ENCODE data around the gene TRABD2B. TPM values are rescaled to one million over a fixed set of nuclear protein-coding genes. Genes with fewer than 3 reads are reported as not detected.

TRABD2B gene
- total and polyA plus RNA-seq, 11 donors = 0.31 to 1.1 (median 0.80) TPM

DNA sequence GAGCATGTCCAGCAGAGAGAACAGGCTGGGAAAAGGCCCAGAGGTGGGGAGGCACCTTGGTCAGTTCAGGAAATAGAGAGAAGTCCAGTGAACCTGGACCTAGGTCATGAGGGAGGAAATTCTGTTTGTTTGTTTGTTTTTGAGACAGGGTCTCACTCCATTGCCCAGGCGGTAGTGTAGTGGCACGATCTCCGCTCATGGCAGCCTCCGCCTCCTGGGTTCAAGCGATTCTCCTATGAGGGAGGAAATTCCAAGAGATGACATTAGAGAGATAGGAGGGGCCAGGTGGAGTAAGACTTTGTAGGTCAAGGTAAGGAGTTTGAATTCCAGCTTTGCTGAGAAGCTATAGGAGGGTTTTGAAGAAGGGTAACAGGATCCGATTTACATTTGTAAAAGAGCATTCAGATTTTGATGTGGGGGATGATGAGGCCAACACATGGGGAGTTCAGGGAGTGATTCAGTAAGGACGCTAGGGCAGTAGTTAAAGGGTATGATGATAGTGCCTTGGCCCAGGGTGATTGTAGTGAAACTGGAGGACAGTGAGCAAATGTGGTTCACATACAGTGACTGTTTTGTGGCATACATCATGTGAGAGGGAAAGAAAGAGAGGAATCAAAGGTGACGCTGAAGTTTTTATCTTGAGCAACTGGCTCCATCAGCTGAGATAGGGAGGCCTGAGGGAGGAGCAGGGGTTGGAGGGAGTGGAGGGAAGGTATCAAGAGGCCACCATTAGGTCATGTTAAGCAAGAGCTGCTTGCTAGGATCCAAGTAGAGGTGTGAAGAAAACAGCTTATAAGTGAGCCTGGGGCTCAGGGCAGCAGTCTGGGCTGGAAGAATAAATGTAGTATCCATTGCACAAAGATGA is 8.3 kb upstream of the TRABD2B start:
- intact Hi-C loops (cut with DNase I) = loop anchor here in 1 of 10 donors (5.0 kb wide), 1 partner anchor 673 kb away; the partner anchor contains the start of gene CMPK1
- ATAC-seq = no peak
- no peaks in the 10 kb centered on the region for H3K36me3 ChIP-seq

DNA sequence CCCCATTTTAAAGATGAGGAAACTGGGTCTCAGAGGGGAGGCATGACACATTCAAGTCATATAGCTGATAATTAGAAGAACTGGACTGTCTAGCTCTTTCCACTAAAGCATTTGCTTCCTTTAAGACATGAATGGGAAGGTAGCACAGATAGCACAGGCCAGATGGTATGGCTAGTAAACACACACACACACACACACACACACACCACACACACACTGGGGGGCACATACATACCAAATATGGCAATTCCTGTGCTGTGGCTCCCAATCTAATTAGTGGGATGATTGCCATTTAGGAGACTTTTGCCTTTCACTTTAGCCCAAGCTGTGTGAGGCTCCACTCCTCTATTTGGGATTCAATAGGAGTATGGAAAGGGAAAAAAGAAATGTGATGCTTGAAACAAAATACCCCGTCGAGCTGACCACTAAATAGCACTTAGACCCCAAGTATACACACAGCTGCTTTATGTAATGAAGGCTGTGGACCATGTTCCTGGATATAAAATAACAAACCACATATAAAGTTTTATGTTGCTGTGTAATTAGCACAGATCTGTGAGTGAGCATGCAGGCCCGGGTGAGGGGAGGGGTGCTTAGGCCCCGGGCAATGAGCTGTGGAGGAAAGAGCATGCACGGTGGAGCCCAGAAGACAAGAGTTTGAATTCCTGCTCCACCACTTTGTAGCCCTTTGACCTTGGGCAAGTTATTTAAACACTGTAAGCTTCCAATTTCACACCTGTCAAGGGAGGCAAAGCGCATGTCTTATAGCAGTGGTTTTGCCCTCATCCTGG is 6.8 kb upstream of the TRABD2B start:
- Histone ChIP-seq H3K9me3 (no peaks in the 10 kb centered on the region), H3K27me3 (peaks cover 0 to 20% (median under 1%) of the 10 kb centered on the region in 9 donors), H3K36me3 (no peaks in the 10 kb centered on the region), H3K4me3 (no peak overlapping the region), H3K27ac (no peak overlapping the region), H3K4me1 (peaks cover 0 to 4% (median 0%) of the 10 kb centered on the region in 12 donors)
- DNase-seq = no peak
- TF ChIP-seq, protein P1, sequence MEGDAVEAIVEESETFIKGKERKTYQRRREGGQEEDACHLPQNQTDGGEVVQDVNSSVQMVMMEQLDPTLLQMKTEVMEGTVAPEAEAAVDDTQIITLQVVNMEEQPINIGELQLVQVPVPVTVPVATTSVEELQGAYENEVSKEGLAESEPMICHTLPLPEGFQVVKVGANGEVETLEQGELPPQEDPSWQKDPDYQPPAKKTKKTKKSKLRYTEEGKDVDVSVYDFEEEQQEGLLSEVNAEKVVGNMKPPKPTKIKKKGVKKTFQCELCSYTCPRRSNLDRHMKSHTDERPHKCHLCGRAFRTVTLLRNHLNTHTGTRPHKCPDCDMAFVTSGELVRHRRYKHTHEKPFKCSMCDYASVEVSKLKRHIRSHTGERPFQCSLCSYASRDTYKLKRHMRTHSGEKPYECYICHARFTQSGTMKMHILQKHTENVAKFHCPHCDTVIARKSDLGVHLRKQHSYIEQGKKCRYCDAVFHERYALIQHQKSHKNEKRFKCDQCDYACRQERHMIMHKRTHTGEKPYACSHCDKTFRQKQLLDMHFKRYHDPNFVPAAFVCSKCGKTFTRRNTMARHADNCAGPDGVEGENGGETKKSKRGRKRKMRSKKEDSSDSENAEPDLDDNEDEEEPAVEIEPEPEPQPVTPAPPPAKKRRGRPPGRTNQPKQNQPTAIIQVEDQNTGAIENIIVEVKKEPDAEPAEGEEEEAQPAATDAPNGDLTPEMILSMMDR (IDR thresholded peaks at IDR 0.05) = no peak
- no peak for TF ChIP-seq POLR2A (IDR thresholded peaks at IDR 0.05)
- intact Hi-C loops (cut with DNase I) = no loop called here
- ATAC-seq = no peak
- 78 to 84% (median 82%) methylated on average over 6 of the region's 6 CpGs for WGBS, 4 donors

More for the DNA sequence above, 8.3 kb upstream of the TRABD2B start:
- DNase-seq = no peak
- H3K27ac ChIP-seq = no peak overlapping the region
- H3K4me3 ChIP-seq = no peak overlapping the region
- H3K9me3 ChIP-seq = no peaks in the 10 kb centered on the region
- TF ChIP-seq, protein P1 (IDR thresholded peaks at IDR 0.05) = no peak
- TF ChIP-seq POLR2A (IDR thresholded peaks at IDR 0.05) = no peak
- 87 to 89% (median 88%) methylated on average over 8 of the region's 8 CpGs for WGBS, 4 donors
- H3K27me3 ChIP-seq = peaks cover 0 to 8% (median 0%) of the 10 kb centered on the region in 9 donors
- H3K4me1 ChIP-seq = peaks cover 0 to 4% (median 0%) of the 10 kb centered on the region in 12 donors

DNA sequence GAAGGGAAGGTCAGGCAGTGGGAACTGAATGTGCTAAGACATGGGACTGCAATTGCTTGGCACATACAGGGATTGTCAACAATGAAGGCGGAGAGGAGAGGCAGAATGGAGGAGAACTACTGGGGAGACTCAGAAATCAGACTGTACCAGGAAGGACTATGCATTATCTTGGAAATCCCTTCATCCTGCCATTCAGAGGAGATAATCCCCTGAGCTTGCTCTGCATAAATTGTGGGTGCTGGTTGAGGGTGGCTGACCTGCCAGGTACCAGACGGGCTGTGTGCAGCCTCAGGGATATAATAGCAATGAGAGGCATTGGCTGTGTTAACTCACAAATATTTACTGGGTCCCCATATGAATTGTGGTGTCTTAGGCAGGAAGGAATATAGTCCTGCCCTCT is 5.0 kb upstream of the TRABD2B start:
- WGBS, 4 donors = 89 to 100% (median 93%) methylated on average over 2 of the region's 2 CpGs
- DNase-seq (no peak), ATAC-seq (no peak)
- Histone ChIP-seq H3K27me3 (peaks cover 0 to 33% (median 8%) of the 10 kb centered on the region in 9 donors), H3K4me3 (no peak overlapping the region), H3K36me3 (no peaks in the 10 kb centered on the region), H3K27ac (no peak overlapping the region), H3K4me1 (peaks cover 0 to 8% (median 3%) of the 10 kb centered on the region in 12 donors), H3K9me3 (no peaks in the 10 kb centered on the region)
- intact Hi-C loops (cut with DNase I) = no loop called here
- TF ChIP-seq POLR2A (IDR thresholded peaks at IDR 0.05) = no peak
- TF ChIP-seq, protein P1 (IDR thresholded peaks at IDR 0.05) = no peak

DNA sequence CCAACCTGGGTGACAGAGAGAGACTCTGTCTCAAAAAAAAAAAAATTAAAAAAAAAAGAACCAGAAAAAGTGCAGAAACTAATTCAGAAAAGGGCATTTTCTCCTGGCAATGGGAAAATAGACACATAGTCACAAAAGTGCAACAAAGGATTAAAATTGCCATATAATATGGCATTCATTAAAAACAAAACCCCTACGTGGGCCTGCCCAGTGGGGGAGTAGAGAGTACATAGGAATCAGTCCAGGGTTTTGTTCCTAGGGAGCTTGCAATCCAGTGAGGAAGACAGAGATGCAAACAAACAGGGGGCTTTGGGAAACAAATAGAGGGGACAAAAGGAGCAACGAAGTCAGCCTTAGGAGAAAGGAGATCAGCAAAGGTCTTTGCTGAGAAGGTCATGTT is 4.5 kb upstream of the TRABD2B start:
- Histone ChIP-seq H3K4me3 (no peak overlapping the region), H3K27ac (no peak overlapping the region), H3K36me3 (no peaks in the 10 kb centered on the region), H3K27me3 (peaks cover 3 to 33% (median 8%) of the 10 kb centered on the region in 9 donors), H3K4me1 (peaks cover 0 to 9% (median 4%) of the 10 kb centered on the region in 12 donors), H3K9me3 (no peaks in the 10 kb centered on the region)
- DNase-seq (no peak), ATAC-seq (no peak)
- no peak for TF ChIP-seq POLR2A (IDR thresholded peaks at IDR 0.05)
- TF ChIP-seq, protein P1 (IDR thresholded peaks at IDR 0.05) = no peak
- intact Hi-C loops (cut with DNase I) = no loop called here
- WGBS, 4 donors = 71 to 78% (median 74%) methylated on average over 2 of the region's 2 CpGs
